ENCODE measurements around the gene EML1. TPM values are rescaled to one million over a fixed set of nuclear protein-coding genes. Genes with fewer than 3 reads are reported as not detected.

EML1 gene
- total RNA-seq, 2 experiments from 2014 or later = 0.59 TPM; not detected in 1

DNA sequence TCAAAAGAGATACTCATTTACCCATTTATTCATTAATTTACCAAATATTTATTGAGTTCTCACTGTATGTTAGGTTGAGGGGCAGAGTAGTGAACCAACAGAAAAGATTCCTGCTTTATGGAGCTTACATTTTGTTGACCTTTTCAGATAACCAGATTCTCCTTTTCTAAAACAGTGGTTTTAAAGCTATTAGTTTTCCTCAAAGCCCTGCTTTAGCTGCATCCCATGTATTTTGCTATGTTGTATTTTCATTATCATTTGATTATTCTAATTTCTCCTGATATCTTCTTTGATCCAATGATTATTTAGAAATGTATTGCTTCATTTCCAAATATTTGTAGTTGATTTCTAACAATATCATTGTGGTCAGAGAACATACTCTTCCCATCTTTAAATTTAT is 53.6 kb downstream of the EML1 start:
- Histone ChIP-seq H3K36me3 (ENCODE audit: insufficient read depth, low read length) (no peaks in the 10 kb centered on the region), H3K4me1 (ENCODE audit: insufficient read depth, low read length) (no peaks in the 10 kb centered on the region), H3K9me3 (ENCODE audit: control insufficient read depth in 1 of 2, insufficient read depth in 1 of 2, low read length in 2 of 2) (peaks cover 4 to 11% of the 10 kb centered on the region in 2 experiments), H3K27me3 (ENCODE audit: control insufficient read depth in 1 of 2, insufficient read depth in 2 of 2, low read length in 2 of 2) (peaks cover 5 to 15% of the 10 kb centered on the region in 2 experiments), H3K27ac (ENCODE audit: low read depth in 1 of 2, low read length in 2 of 2) (no peak overlapping the region), H3K4me3 (ENCODE audit: low read length) (no peak overlapping the region)
- no peaks in the 10 kb centered on the region for H3K36me3 Mint-ChIP-seq (ENCODE audit: low read depth)
- no peak overlapping the region for H3K27ac Mint-ChIP-seq
- intact Hi-C loops (cut with DNase I, micrococcal nuclease) = no loop called here
- no peaks in the 10 kb centered on the region for H3K9me3 Mint-ChIP-seq
- ATAC-seq (ENCODE audit: poor library complexity) (no peak), DNase-seq (no peak)
- H3K27me3 Mint-ChIP-seq = peaks cover 50% of the 10 kb centered on the region
- ChIA-PET CTCF (interaction anchor here (1.0 to 1.5 kb wide), 3 partner anchors 9 to 117 kb away, joined by 3 to 4 read pairs (median 4); no protein-coding TSS in a partner anchor), POLR2A (no interaction called here)
- TF ChIP-seq, protein P1, sequence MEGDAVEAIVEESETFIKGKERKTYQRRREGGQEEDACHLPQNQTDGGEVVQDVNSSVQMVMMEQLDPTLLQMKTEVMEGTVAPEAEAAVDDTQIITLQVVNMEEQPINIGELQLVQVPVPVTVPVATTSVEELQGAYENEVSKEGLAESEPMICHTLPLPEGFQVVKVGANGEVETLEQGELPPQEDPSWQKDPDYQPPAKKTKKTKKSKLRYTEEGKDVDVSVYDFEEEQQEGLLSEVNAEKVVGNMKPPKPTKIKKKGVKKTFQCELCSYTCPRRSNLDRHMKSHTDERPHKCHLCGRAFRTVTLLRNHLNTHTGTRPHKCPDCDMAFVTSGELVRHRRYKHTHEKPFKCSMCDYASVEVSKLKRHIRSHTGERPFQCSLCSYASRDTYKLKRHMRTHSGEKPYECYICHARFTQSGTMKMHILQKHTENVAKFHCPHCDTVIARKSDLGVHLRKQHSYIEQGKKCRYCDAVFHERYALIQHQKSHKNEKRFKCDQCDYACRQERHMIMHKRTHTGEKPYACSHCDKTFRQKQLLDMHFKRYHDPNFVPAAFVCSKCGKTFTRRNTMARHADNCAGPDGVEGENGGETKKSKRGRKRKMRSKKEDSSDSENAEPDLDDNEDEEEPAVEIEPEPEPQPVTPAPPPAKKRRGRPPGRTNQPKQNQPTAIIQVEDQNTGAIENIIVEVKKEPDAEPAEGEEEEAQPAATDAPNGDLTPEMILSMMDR (IDR thresholded peaks at IDR 0.05) = no peak
- no peak overlapping the region for H3K4me3 Mint-ChIP-seq
- H3K4me1 Mint-ChIP-seq (ENCODE audit: low read depth) = no peaks in the 10 kb centered on the region

- CTCF ChIA-PET = no interaction called here
- ATAC-seq (ENCODE audit: poor library complexity) = no peak
Observed at GRCh38 chr14:99850709-99851108, 57.5 kb downstream of the EML1 start.

GRCh38 chr14:99852578-99852977 is 59.4 kb downstream of the EML1 start:
- ChIA-PET POLR2A (no interaction called here), CTCF (interaction anchor here (1.2 kb wide), 1 partner anchor 47 kb away, joined by 3 read pairs; no protein-coding TSS in a partner anchor)
- H3K36me3 ChIP-seq (ENCODE audit: insufficient read depth, low read length) = no peaks in the 10 kb centered on the region
- Mint-ChIP-seq H3K4me1 (ENCODE audit: low read depth) (no peaks in the 10 kb centered on the region), H3K36me3 (ENCODE audit: low read depth) (no peaks in the 10 kb centered on the region), H3K9me3 (no peaks in the 10 kb centered on the region), H3K4me3 (no peak overlapping the region), H3K27me3 (peaks cover 28% of the 10 kb centered on the region), H3K27ac (no peak overlapping the region)
- TF ChIP-seq, protein P1 (IDR thresholded peaks at IDR 0.05) = no peak
- H3K9me3 ChIP-seq (ENCODE audit: control insufficient read depth in 1 of 2, insufficient read depth in 1 of 2, low read length in 2 of 2) = peaks cover 0 to under 1% of the 10 kb centered on the region in 2 experiments
- no peak overlapping the region for H3K27ac ChIP-seq (ENCODE audit: low read depth in 1 of 2, low read length in 2 of 2)
- intact Hi-C loops (cut with DNase I, micrococcal nuclease) = no loop called here
- ATAC-seq (ENCODE audit: poor library complexity) = no peak
- no peak overlapping the region for H3K4me3 ChIP-seq (ENCODE audit: low read length)
- H3K27me3 ChIP-seq (ENCODE audit: control insufficient read depth in 1 of 2, insufficient read depth in 2 of 2, low read length in 2 of 2) = peaks cover 5 to 18% of the 10 kb centered on the region in 2 experiments
- no peak for DNase-seq
- no peaks in the 10 kb centered on the region for H3K4me1 ChIP-seq (ENCODE audit: insufficient read depth, low read length)

More at GRCh38 chr14:99850709-99851108, 57.5 kb downstream of the EML1 start:
- H3K4me3 ChIP-seq (ENCODE audit: low read length) = no peak overlapping the region
- peaks cover 4 to 11% of the 10 kb centered on the region in 2 experiments for H3K9me3 ChIP-seq (ENCODE audit: control insufficient read depth in 1 of 2, insufficient read depth in 1 of 2, low read length in 2 of 2)
- DNase-seq = no peak
- POLR2A ChIA-PET = no interaction called here
- H3K27ac Mint-ChIP-seq = no peak overlapping the region
- no peaks in the 10 kb centered on the region for H3K4me1 ChIP-seq (ENCODE audit: insufficient read depth, low read length)
- H3K36me3 Mint-ChIP-seq (ENCODE audit: low read depth) = no peaks in the 10 kb centered on the region
- peaks cover 24% of the 10 kb centered on the region for H3K27me3 Mint-ChIP-seq
- H3K9me3 Mint-ChIP-seq = no peaks in the 10 kb centered on the region
- peaks cover 5 to 22% of the 10 kb centered on the region in 2 experiments for H3K27me3 ChIP-seq (ENCODE audit: control insufficient read depth in 1 of 2, insufficient read depth in 2 of 2, low read length in 2 of 2)
- H3K4me1 Mint-ChIP-seq (ENCODE audit: low read depth) = no peaks in the 10 kb centered on the region
- H3K4me3 Mint-ChIP-seq = no peak overlapping the region
- H3K27ac ChIP-seq (ENCODE audit: low read depth in 1 of 2, low read length in 2 of 2) = no peak overlapping the region
- TF ChIP-seq, protein P1 (IDR thresholded peaks at IDR 0.05) = no peak
- intact Hi-C loops (cut with DNase I, micrococcal nuclease) = no loop called here
- H3K36me3 ChIP-seq (ENCODE audit: insufficient read depth, low read length) = no peaks in the 10 kb centered on the region

All from CD4-positive, alpha-beta T cell (primary cell).